GM10266 (cell line): ENCODE data around the gene CDIPT.
"Not testable (repeated sequence)": the region's sequence is repeated elsewhere in the genome, so short reads cannot be mapped to it uniquely, and the experiment has no call there.

ENCODE experiments used
- DNase-seq: peaks from one replicate; pipeline ENCODE4 v3.0.0; 2012; ENCODE audit errors: extremely low spot score
- CTCF ChIP-seq: IDR thresholded peaks from 2 replicates; pipeline ENCODE4 v1.5.1; 2012; ENCODE audit warnings: mild to moderate bottlenecking, low read depth; ENCODE audit not compliant: control insufficient read depth, insufficient read depth; ENCODE audit errors: missing control alignments

The CDIPT gene

GRCh38 chr16:29894352-29894751, 31.3 kb upstream of the CDIPT start:
- no peak for DNase-seq
- TF ChIP-seq CTCF, result no peak

- no peak for DNase-seq
- TF ChIP-seq CTCF, result no peak
These were observed 30.5 kb upstream of the CDIPT start for GRCh38 chr16:29893553-29893952.

- no peak for TF ChIP-seq CTCF
- no peak for DNase-seq
These were observed 29.4 kb upstream of the CDIPT start for GRCh38 chr16:29892458-29892813.

- no peak for TF ChIP-seq CTCF
- DNase-seq, result no peak
These were observed 28.8 kb upstream of the CDIPT start for GRCh38 chr16:29891525-29892457.

GRCh38 chr16:29889372-29889771, 26.3 kb upstream of the CDIPT start:
- DNase-seq, result not testable (repeated sequence)

GRCh38 chr16:29883987-29884386, 21.0 kb upstream of the CDIPT start:
- no peak for DNase-seq

GRCh38 chr16:29881050-29881449, 18.0 kb upstream of the CDIPT start:
- DNase-seq, result no peak
- TF ChIP-seq CTCF, result no peak

More at GRCh38 chr16:29883987-29884386, 21.0 kb upstream of the CDIPT start:
- no peak for TF ChIP-seq CTCF

- no peak for TF ChIP-seq CTCF
- no peak for DNase-seq
These were observed 15.1 kb upstream of the CDIPT start for GRCh38 chr16:29878172-29878571.
